Measurements from ENCODE around the gene ATP6AP2. TPM values are rescaled to one million over a fixed set of nuclear protein-coding genes. Genes with fewer than 3 reads are reported as not detected.

ATP6AP2 gene
- total and polyA plus RNA-seq, 8 donors: 118 to 145 (median 129) TPM

DNA sequence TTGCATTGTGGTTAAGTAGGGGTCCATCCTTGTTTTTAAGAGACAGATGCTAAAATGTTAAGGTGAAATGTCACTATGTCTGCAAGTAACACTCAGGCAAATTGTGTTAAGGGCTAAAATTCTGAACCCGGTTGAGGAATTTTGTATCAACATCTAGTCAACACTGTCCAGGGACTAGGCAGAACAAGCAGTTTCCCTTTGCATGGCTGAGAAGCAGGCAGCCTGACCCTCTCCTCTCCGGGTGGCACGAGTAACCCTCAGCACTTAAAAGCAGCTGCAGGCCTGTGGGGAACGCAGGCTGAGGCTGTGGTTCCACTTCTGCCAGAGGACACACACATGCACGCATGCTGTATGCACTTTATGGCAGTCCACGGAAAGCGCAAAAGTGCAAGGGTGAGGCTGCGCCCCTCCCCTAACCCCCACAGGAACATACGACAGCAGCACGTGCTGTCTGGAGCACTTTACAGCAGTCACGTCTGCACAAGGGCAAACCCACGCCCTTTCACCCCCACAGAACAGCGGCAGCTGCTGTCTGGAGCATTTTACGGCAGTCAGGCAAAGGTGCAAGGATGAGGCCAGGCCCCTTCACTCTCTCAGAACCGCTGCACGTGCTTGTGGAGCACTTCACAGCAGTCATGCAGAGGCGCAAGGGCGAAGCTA is 41.8 kb downstream of the ATP6AP2 start:
- H3K36me3 ChIP-seq: peaks cover 0 to 9% of the 10 kb centered on the region in 2 donors
- no peaks in the 10 kb centered on the region for H3K4me1 ChIP-seq
- H3K9me3 ChIP-seq: no peaks in the 10 kb centered on the region
- no peak overlapping the region for H3K27ac ChIP-seq
- DNase-seq: no peak
- intact Hi-C loops (cut with DNase I): no loop called here
- H3K4me3 ChIP-seq: no peak overlapping the region
- ATAC-seq: no peak
- H3K27me3 ChIP-seq: peaks cover 0 to 4% of the 10 kb centered on the region in 2 donors
- TF ChIP-seq, protein P1, sequence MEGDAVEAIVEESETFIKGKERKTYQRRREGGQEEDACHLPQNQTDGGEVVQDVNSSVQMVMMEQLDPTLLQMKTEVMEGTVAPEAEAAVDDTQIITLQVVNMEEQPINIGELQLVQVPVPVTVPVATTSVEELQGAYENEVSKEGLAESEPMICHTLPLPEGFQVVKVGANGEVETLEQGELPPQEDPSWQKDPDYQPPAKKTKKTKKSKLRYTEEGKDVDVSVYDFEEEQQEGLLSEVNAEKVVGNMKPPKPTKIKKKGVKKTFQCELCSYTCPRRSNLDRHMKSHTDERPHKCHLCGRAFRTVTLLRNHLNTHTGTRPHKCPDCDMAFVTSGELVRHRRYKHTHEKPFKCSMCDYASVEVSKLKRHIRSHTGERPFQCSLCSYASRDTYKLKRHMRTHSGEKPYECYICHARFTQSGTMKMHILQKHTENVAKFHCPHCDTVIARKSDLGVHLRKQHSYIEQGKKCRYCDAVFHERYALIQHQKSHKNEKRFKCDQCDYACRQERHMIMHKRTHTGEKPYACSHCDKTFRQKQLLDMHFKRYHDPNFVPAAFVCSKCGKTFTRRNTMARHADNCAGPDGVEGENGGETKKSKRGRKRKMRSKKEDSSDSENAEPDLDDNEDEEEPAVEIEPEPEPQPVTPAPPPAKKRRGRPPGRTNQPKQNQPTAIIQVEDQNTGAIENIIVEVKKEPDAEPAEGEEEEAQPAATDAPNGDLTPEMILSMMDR (IDR thresholded peaks at IDR 0.05): no peak

DNA sequence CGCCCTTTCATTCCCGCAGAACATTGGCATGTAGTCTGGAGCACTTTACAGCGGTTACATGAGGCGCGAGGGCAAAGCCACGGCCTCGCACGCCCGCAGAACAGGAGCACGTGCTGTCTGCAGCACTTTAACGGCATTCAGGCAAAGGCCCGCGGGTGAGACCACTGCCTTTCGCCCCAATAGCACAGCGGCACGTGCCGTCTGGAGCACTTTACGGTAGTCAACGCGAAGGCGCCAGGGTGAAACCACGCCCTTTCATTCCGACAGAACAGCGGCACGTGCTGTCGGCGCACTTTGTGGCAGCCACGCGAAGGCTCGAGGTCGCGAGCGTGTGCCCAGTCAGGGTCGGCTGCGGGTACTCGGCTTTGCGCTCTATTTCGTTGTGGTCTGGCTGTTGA is 42.4 kb downstream of the ATP6AP2 start, which contains the start of gene MPC1L:
TSS of gene MPC1L (plus strand) at position 290 of the 398 bp plus-strand sequence. CDS start 138 bp downstream, outside the sequence.
- H3K27ac ChIP-seq: no peak within 1 kb of the TSS
- intact Hi-C loops (cut with DNase I): no loop called here
- H3K9me3 ChIP-seq: no peaks in the 10 kb centered on the region
- no peak within 1 kb of the TSS for H3K4me3 ChIP-seq
- DNase-seq: peak in 1 of 4 donors; percentile 65
- peaks cover 0 to 4% of the 10 kb centered on the region in 2 donors for H3K27me3 ChIP-seq
- peaks cover 0 to 14% of the 10 kb centered on the region in 2 donors for H3K36me3 ChIP-seq
- ATAC-seq: no peak
- H3K4me1 ChIP-seq: no peaks in the 10 kb centered on the region
- TF ChIP-seq, protein P1 (IDR thresholded peaks at IDR 0.05): no peak

- H3K4me3 ChIP-seq: no peak overlapping the region
- H3K9me3 ChIP-seq: no peaks in the 10 kb centered on the region
- no peaks in the 10 kb centered on the region for H3K4me1 ChIP-seq
- ATAC-seq (no peak), DNase-seq (peak in 1 of 4 donors; percentile 65)
- no peak overlapping the region for H3K27ac ChIP-seq
- H3K27me3 ChIP-seq: peaks cover 0 to 4% of the 10 kb centered on the region in 2 donors
- intact Hi-C loops (cut with DNase I): no loop called here
- H3K36me3 ChIP-seq: peaks cover 0 to 20% of the 10 kb centered on the region in 2 donors
- TF ChIP-seq, protein P1 (IDR thresholded peaks at IDR 0.05): no peak
Observed at GRCh38 chrX:40623665-40624064, 42.9 kb downstream of the ATP6AP2 start.

DNA sequence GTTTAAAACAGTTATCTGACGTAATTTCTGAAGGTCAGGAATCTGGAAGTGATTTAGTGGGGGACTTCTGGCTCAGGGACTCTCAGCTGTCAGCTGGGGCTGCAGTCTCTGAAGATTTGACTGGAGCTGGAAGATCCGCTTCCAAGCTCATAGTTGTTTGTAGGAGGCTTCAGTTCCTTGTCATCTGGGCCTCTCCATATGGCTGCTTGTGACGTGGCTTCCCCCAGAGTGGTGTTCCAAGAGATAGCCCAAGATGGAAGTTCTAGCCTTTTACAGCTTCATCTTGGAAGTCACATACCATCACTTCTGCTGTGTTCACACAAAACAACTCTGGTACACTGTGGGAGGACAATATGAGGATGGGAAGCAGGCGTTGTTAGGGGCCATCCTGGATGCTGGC is 44.5 kb downstream of the ATP6AP2 start:
- H3K36me3 ChIP-seq: peaks cover 0 to 36% of the 10 kb centered on the region in 2 donors
- no peak overlapping the region for H3K4me3 ChIP-seq
- no peak overlapping the region for H3K27ac ChIP-seq
- peaks cover 0 to 4% of the 10 kb centered on the region in 2 donors for H3K27me3 ChIP-seq
- TF ChIP-seq, protein P1 (IDR thresholded peaks at IDR 0.05): no peak
- ATAC-seq: no peak
- H3K4me1 ChIP-seq: no peaks in the 10 kb centered on the region
- intact Hi-C loops (cut with DNase I): no loop called here
- DNase-seq: no peak
- no peaks in the 10 kb centered on the region for H3K9me3 ChIP-seq

DNA sequence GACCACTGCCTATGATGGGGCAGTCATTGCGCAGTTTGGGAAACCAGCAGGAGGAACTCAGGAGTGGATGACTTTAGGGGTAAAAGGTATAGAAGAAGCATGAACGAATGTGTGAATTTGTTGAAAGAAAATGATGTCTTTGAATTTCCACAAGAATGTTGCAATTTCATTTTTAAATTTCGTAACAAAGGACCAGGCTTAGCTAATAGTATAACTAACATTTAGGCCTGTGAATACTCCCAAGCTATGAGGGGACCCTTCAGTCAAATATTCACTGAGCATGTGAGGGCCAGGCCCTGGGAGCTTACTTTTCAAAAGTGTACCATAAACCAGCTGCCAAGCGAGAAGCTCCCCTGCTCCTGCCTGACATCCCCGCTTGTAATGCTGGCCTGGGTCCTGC is 47.7 kb downstream of the ATP6AP2 start:
- TF ChIP-seq, protein P1 (IDR thresholded peaks at IDR 0.05): no peak
- H3K27me3 ChIP-seq: peaks cover 0 to 4% of the 10 kb centered on the region in 2 donors
- intact Hi-C loops (cut with DNase I): no loop called here
- DNase-seq: no peak
- no peaks in the 10 kb centered on the region for H3K4me1 ChIP-seq
- H3K9me3 ChIP-seq: no peaks in the 10 kb centered on the region
- no peak overlapping the region for H3K4me3 ChIP-seq
- ATAC-seq: no peak
- H3K36me3 ChIP-seq: peaks cover 0 to 66% of the 10 kb centered on the region in 2 donors
- H3K27ac ChIP-seq: no peak overlapping the region
